ENCODE data around the gene LRRC51.
A peak's percentile ranks its signal among the peaks of the same experiment; 100 is the strongest.

Gene LRRC51

GRCh38 chr11:72080326-72081183 is at the start of gene LRRC51, which contains the start of gene NUMA1:
TSS of gene LRRC51 (plus strand) at chr11:72080850. CDS start at chr11:72089084, 8,234 bp downstream.
TSS of gene NUMA1 (minus strand) at chr11:72080542. CDS start at chr11:72035943, 44,599 bp downstream.
- peak; percentile 99 for DNase-seq (ENCODE audit: low spot score)

DNA sequence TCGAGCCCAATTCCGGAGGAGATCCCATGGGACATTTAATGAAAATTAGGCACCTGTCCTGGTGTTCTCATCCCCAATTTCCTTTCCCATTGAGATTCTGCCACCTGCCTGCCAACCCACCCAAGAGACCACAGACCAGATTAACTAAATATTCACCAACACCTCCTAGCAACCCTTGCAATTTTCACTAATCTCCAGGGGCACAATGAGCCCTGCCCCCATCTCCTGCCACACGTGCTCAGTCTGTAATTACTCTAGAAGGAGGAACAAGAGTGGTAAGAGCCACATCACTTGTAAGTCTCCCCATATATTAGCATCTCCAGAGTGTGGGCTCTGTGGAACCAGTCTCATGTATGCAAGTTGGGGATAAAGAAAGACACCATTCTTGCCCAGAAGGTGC is 44.0 kb upstream of the LRRC51 start:
- no peak for DNase-seq (ENCODE audit: low spot score)

GRCh38 chr11:72037554-72038311 is 42.9 kb upstream of the LRRC51 start:
- no peak for DNase-seq (ENCODE audit: low spot score)

- DNase-seq (ENCODE audit: low spot score), result no peak
Observed at GRCh38 chr11:72038491-72038890, 42.2 kb upstream of the LRRC51 start.

DNA sequence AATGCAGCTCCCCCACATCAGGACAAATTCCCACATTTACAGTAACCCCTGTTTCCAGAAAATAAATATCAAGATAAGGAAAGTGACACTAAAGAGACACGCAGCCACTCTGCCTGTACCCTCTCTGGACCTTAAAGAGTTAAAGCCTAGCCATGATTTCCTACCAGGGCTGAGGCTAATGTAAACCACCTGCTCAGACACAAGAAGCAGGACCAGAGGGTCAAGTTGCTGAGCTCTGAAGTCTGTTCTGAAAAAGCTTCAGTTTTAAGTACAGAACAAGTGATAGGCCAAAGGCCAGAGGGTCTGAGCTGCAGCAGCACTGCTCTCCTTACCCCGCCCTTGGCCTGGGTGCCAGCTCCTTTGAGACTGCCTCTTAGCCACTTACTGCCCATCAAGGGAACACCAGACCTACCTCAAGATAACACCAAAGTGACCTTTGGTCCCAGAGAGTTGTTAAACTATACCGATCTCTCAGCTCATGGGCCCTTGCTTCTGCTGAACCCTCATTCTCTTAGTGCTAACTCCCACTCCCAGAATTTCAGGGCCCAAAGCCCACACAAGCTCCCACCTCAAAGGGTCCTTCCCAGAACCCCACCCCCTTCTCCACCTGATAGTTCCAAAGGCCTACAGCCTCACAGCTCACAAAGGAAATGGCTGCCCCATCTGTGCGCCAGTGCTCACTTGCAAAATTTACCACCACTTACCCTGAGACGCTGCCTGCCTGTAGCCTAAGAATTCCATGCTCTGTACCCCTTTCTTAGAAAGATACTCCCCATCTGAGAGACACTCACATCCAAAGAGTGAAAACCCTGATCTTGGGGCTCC is 41.4 kb upstream of the LRRC51 start:
- DNase-seq (ENCODE audit: low spot score), result no peak

GRCh38 chr11:72039856-72040401 is 40.7 kb upstream of the LRRC51 start:
- no peak for DNase-seq (ENCODE audit: low spot score)

DNA sequence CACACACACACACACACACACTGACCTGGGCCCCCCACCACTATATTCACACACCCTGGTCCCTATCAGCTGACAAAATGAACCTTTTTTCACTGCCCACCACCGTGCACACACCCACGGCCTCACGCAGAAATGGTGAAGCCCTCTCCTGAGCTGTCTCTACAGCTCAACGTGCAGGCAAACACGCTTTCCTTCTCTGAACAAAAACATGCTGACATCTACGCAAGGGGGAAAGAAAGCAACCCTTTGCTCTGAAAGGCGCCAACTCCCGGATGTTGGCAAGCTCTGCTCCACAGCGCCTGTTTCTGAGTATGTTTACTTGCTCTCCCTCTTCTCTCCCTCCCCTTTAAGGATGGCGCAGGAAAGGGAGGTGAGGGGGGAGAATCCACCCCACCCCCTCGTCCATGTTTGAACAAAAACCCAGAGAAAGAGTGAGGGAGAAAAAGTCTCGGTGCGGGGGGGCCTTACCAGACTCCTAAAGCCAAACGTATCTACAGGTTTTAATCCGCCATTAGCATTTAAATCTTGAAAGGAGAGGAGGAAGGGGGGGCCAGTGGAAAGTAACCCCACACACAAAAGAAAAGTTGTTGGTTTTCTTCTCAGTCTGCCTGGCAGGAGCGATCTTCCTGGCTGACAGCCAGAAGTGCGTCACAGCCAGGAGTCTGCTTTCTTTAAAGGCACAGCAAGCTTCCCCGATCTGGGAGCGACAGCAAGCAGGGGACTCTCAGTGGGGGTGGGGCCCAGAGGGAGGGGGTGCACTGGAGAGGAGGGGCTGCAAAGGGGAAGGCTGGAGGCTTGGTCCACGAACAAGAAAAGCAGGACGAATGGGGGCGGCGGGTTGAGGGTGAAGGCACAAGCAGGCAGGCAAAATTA is 39.9 kb upstream of the LRRC51 start:
- peak; percentile 88 for DNase-seq (ENCODE audit: low spot score)

GRCh38 chr11:72041364-72042063 is 39.1 kb upstream of the LRRC51 start:
- peak; percentile 52 for DNase-seq (ENCODE audit: low spot score)

DNA sequence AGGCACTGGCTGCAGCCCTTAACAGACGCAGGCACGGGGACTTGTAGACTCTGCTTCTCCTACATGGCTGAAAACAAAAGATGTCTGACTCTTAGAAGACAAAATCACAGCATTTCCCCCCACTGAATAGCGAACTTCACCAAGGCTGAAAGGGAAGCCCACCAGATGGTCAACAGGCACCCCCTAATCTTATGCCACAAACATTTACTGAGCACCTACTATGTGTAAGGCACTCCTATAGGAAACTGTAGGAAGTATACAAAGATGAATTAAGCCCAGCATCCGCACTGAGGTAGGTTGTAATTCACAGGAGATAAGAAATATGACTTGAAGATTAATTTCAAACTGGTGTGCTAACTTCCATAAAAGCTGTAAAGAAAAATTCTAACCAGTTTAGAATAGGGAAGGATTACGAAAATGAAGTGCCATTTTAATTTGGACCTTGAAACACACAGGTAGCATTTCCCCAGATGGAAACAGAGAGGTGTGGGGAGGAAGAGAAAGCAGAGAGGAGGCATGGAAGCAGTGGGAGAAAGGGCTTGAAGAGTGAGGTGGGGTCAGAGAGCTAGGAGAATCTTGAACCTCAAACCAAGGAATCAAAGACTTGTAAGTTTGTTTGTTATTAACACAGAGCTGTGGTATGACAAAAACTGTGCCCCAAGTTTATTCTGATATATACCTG is 38.4 kb upstream of the LRRC51 start:
- DNase-seq (ENCODE audit: low spot score), result no peak

DNA sequence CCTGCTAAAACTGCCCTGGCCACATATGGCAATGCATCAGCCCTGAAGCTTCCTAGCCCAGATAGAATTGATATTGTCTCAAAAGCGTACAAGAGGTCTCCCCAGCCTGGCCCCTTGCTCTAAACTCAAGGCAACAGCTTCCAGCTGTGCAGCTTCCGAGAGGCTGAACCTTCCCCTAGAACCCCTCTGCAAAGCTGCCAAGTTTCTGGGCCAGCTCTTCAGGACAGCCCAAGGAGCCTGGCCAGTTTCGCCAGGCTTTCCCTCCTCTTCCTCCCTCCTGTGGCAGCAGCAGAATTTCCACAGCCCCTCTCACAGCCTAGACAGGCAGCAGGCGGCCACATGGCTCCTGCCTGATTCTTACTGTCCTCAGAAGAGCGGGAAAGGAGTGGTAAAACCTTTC is 34.8 kb upstream of the LRRC51 start:
- no peak for DNase-seq (ENCODE audit: low spot score)

GRCh38 chr11:72048766-72049460 is 31.7 kb upstream of the LRRC51 start:
- DNase-seq (ENCODE audit: low spot score), result no peak

DNA sequence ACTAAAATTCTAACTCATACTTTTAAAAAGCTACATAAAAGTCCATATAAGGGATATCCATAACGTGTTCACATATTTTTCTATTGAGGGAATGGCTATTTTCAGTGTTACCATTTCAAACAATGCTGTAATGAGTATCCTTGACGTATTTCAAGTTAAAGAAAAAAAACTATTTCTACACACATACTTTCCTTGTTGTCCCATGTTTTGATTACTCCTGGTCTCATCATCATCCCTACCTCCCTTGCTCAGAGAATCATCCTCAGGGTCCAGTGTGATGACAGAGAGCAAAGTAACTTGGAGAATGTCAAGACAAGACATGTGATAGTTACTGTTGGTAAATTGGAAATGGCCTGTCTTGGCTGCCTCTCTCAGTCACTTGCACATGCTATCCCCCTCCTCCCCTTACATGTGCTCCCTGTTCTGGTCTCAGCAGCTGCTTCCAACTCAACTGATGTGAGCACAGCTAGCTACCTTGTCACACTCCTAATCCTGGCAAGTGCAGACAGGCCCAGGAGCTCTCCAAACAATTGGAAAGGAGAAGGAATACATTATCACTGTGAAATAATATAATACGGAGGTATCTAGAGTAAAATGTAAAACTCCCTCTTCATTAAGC is 22.1 kb upstream of the LRRC51 start:
- no peak for DNase-seq (ENCODE audit: low spot score)

DNA sequence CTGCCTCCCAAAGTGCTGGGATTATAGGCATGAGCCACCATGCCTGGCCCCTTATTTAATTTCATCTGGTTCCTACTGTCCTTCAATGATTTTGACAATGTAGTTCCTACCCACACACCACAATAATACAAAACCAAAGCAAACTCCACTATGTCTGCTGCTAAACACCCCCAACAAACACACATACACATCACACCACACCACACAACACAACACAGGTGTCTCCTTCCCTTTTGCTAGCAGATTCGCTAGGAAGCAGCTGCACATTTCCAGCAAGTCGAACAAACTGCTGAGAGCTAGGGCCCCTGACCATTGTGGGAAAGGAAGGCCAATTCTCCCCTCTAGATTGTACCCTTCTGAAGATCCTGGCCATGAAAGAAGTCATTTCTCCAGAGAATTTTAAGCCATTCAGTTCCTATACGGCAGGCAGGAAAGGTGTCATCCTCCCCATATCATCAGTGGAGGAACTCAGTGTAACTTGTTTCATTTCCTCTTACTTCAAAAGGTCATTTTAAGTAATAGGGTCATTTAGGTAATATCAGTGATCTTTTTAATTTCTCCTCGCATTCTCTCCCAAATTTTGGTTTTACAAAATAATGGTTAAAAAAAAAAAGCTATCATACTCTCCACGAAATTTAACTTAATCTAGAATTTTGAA is 18.8 kb upstream of the LRRC51 start:
- DNase-seq (ENCODE audit: low spot score), result no peak

- DNase-seq (ENCODE audit: low spot score), result no peak
Observed at GRCh38 chr11:72066855-72067254, 13.8 kb upstream of the LRRC51 start.

- DNase-seq (ENCODE audit: low spot score), result peak; percentile 66
Observed at GRCh38 chr11:72067266-72067665, 13.4 kb upstream of the LRRC51 start.

DNA sequence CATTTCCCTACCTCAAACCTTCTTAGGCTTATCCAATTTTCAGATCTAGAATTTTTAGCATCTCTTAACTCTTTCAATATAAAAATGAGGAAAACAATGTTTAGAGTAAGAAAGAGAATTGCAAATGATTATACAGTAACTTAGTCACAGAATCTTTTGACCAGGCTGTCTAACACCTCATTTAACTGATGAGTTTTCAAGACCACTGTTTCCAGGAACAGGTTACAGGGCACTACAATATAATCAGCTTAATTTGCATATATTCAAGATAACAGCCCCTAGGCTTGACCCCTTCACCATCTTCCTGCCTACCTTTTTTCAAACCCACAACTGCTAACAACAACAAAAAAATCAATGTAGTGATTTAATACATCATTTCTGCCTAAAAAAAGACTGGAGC is 13.0 kb upstream of the LRRC51 start:
- no peak for DNase-seq (ENCODE audit: low spot score)

GRCh38 chr11:72069200-72069599 is 11.4 kb upstream of the LRRC51 start:
- DNase-seq (ENCODE audit: low spot score), result no peak

DNA sequence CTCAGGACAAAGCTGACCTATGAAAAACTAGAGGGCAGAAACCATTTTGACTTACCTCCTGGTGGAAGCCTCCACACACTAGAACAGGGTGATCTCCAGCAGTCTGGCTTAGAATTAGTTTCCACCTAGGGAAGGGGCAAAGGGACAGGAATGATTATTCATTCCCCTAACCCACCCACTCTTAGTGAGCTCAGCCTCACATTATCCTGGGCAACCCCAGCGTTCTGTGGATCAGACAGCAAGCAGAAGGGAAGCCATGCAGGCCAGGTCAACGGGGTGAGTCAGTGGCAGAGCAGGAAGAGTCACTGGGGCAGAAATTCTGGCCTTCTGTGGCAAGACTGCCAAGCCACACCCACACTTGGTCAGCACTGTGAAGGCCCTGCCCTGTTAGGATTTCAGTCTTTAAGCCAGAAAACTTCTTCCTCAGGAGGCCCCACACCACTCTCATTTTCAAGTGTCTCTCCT is 10.8 kb upstream of the LRRC51 start:
- peak; percentile 95 for DNase-seq (ENCODE audit: low spot score)
